Immature natural killer cell (primary cell): ENCODE results near the gene C1orf56. TPM values are rescaled to one million over a fixed set of nuclear protein-coding genes. Genes with fewer than 3 reads are reported as not detected.
A peak's percentile ranks its signal among the peaks of the same experiment; 100 is the strongest.

Source experiments
- DNase-seq, 3 donors: peaks; one replicate each; pipeline ENCODE4 v3.0.0; 2022; ENCODE audit warnings: mixed read lengths in 1 of 3
- H3K27ac Mint-ChIP-seq, 6 donors: one replicate each; pipeline ENCODE4 v1.8.0; 2020; ENCODE audit warnings: mixed read lengths in 6 of 6, mild to moderate bottlenecking in 5 of 6, inconsistent platforms in 4 of 6, moderate library complexity in 3 of 6
- H3K27me3 Mint-ChIP-seq, 3 donors: one replicate each; pipeline ENCODE4 v1.8.0; 2020 to 2021; ENCODE audit warnings: low read depth in 3 of 3, mild to moderate bottlenecking in 3 of 3, mixed read lengths in 3 of 3, moderate library complexity in 3 of 3, inconsistent platforms in 1 of 3
- H3K36me3 Mint-ChIP-seq, 3 donors: one replicate each; pipeline ENCODE4 v1.8.0; 2020; ENCODE audit warnings: mixed read lengths in 3 of 3, inconsistent platforms in 2 of 3, mild to moderate bottlenecking in 2 of 3
- H3K4me1 Mint-ChIP-seq, 2 donors: one replicate each; pipeline ENCODE4 v1.8.0; 2020; ENCODE audit warnings: inconsistent platforms in 2 of 2, mild to moderate bottlenecking in 2 of 2, mixed read lengths in 2 of 2, moderate library complexity in 1 of 2
- H3K4me3 Mint-ChIP-seq, 5 donors: one replicate each; pipeline ENCODE4 v1.8.0; 2020; ENCODE audit warnings: mild to moderate bottlenecking in 5 of 5, mixed read lengths in 5 of 5, inconsistent platforms in 3 of 5, moderate library complexity in 3 of 5
- H3K9me3 Mint-ChIP-seq, 6 donors: one replicate each; pipeline ENCODE4 v1.8.0; 2020; ENCODE audit warnings: mild to moderate bottlenecking in 6 of 6, mixed read lengths in 6 of 6, inconsistent platforms in 4 of 6, moderate library complexity in 3 of 6
- polyA plus RNA-seq, 3 donors: library from polyadenylated mRNA; unstranded; fragments of 300-500 nt; fragmentation: Illumina TruSeq; gene quantifications; one replicate each; pipeline ENCODE4 v1.2.3, GENCODE V29; 2021

The C1orf56 gene, protein sequence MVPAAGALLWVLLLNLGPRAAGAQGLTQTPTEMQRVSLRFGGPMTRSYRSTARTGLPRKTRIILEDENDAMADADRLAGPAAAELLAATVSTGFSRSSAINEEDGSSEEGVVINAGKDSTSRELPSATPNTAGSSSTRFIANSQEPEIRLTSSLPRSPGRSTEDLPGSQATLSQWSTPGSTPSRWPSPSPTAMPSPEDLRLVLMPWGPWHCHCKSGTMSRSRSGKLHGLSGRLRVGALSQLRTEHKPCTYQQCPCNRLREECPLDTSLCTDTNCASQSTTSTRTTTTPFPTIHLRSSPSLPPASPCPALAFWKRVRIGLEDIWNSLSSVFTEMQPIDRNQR
- polyA plus RNA-seq = 1 to 10 TPM; 4.0 to 7.0 (median 4.3) TPM

GRCh38 chr1:151047591-151047924 lies at the start of gene C1orf56:
Gene C1orf56, plus strand, starts transcription at chr1:151047751. Its CDS starts 97 bp downstream, at chr1:151047848.
- Mint-ChIP-seq H3K4me1 (peaks cover 60 to 63% of the 10 kb centered on the region in 2 donors), H3K9me3 (no peaks in the 10 kb centered on the region), H3K4me3 (peak within 1 kb of the TSS; percentile 93 to 97 (median 94)), H3K27me3 (peaks cover 9 to 20% (median 14%) of the 10 kb centered on the region in 3 donors), H3K36me3 (peaks cover 9 to 28% (median 26%) of the 10 kb centered on the region in 3 donors), H3K27ac (peak within 1 kb of the TSS; percentile 88 to 99 (median 94))
- peak; percentile 63 to 71 (median 69) for DNase-seq

DNA sequence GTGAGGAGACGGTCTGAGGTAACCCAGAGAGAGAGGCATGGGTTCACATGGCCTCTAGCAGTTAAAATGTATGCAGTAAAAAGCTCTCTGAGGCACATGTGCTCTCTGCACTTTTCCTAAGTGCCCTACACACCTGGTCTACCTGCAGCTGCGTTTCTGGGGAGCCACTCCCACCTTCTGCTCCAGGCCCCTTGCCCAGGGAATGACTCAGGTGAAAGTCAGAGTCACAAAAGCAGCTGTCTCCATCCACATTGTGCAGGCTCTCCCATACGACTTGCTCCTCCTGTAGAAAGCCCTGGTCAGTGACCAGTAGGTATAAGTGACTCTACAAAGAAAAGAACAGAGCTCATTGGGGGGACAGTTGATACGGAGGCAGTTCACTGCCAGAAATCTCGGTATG lies 49.6 kb upstream of the C1orf56 start:
- Mint-ChIP-seq H3K9me3 (no peaks in the 10 kb centered on the region), H3K27me3 (peaks cover 0 to 3% (median 3%) of the 10 kb centered on the region in 3 donors), H3K27ac (no peak overlapping the region), H3K4me1 (peaks cover 5 to 10% of the 10 kb centered on the region in 2 donors), H3K4me3 (no peak overlapping the region), H3K36me3 (peaks cover 4 to 6% (median 4%) of the 10 kb centered on the region in 3 donors)
- DNase-seq = no peak

DNA sequence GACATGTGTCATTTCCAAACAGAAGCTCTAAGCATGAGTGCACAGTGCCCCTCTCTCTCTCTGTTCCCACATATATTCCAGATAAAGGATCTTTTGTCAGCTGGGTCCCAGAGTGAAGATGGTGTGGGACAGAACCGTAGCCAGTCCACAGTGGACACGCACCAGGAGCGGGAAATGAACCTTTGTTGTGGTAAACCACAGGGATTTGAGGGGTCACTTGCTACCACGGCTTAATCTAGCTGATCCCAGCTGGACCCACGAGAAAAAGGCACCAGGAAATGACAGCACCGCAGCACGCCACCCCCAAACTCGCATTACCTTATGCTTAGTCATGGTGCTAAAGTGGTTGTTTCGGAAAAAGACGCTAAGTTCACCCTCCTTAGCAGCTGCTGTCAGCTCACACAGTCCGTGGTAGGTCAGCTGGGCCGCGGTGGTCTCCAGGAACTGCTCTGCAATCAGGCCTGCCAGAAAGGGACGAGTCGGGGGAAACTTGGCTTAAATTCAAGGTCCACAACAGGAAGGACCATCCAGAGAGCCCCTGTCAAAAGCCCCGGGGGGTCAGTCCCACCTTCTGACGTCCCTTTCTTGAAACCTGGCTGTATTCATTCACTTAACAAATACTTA lies 48.4 kb upstream of the C1orf56 start:
- Mint-ChIP-seq H3K27ac (no peak overlapping the region), H3K4me1 (peaks cover 9 to 17% of the 10 kb centered on the region in 2 donors), H3K4me3 (no peak overlapping the region), H3K27me3 (peaks cover 0 to 3% (median 1%) of the 10 kb centered on the region in 3 donors), H3K36me3 (peaks cover 4 to 6% (median 4%) of the 10 kb centered on the region in 3 donors), H3K9me3 (no peaks in the 10 kb centered on the region)
- no peak for DNase-seq

DNA sequence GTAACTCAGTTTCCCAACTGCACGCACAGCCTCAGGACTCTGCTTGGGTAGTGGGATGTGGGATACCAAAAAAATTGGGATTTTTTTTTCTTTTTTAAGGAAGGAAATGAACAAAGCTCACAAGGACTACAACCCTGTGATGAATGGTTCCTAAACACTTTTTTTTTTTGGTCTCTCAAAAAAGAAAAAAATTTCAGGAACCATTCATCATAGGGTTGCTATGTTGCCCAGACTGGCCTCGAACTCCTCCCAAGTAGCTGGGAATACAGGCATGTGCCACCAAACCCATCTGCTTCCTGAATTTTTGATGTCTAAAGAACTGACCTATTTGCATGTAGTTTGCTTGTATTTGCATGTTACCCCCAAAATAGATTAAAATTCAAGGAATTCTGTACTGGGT lies 47.6 kb upstream of the C1orf56 start:
- Mint-ChIP-seq H3K36me3 (peaks cover 4 to 6% (median 4%) of the 10 kb centered on the region in 3 donors), H3K9me3 (no peaks in the 10 kb centered on the region), H3K27me3 (peaks cover 0 to 3% (median 1%) of the 10 kb centered on the region in 3 donors), H3K27ac (no peak overlapping the region), H3K4me3 (no peak overlapping the region), H3K4me1 (peaks cover 11 to 21% of the 10 kb centered on the region in 2 donors)
- no peak for DNase-seq

- H3K27me3 Mint-ChIP-seq = peaks cover 0 to 3% (median 1%) of the 10 kb centered on the region in 3 donors
- H3K27ac Mint-ChIP-seq = no peak overlapping the region
- peak overlapping the region in 1 of 5 donors; percentile 29 for H3K4me3 Mint-ChIP-seq
- H3K36me3 Mint-ChIP-seq = peaks cover 4 to 6% (median 4%) of the 10 kb centered on the region in 3 donors
- peaks cover 12 to 25% of the 10 kb centered on the region in 2 donors for H3K4me1 Mint-ChIP-seq
- H3K9me3 Mint-ChIP-seq = no peaks in the 10 kb centered on the region
- DNase-seq = no peak
These were observed 47.1 kb upstream of the C1orf56 start for GRCh38 chr1:151000408-151000807.

DNA sequence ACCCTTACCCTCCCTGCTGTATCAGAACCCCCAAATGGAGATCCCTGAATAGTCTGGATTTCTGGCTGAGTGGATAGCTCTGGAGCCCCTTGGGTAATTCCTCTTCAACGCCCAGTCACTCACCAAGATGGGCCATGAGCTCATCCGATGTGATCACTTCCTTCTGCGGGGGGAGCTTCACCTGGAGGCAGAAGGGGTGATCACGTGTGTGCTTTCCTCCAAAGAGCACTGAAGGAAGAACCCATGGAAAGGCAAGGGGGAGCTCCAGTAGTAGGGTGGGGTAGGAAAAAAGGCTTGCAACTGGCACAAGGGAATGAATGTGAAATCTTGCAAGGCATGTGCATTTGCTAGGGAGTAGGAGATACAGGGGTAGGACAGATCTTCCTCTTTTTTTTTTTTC lies 45.9 kb upstream of the C1orf56 start:
- no peak overlapping the region for H3K27ac Mint-ChIP-seq
- peaks cover 24 to 31% of the 10 kb centered on the region in 2 donors for H3K4me1 Mint-ChIP-seq
- H3K27me3 Mint-ChIP-seq = peaks cover 3 to 9% (median 5%) of the 10 kb centered on the region in 3 donors
- no peak overlapping the region for H3K4me3 Mint-ChIP-seq
- no peaks in the 10 kb centered on the region for H3K9me3 Mint-ChIP-seq
- DNase-seq = no peak
- H3K36me3 Mint-ChIP-seq = peaks cover 4 to 6% (median 4%) of the 10 kb centered on the region in 3 donors

- DNase-seq = no peak
- Mint-ChIP-seq H3K9me3 (no peaks in the 10 kb centered on the region), H3K4me3 (no peak overlapping the region), H3K36me3 (peaks cover 4 to 6% (median 4%) of the 10 kb centered on the region in 3 donors), H3K27ac (no peak overlapping the region), H3K4me1 (peaks cover 29 to 35% of the 10 kb centered on the region in 2 donors), H3K27me3 (peaks cover 3 to 9% (median 5%) of the 10 kb centered on the region in 3 donors)
These were observed 45.5 kb upstream of the C1orf56 start for GRCh38 chr1:151002051-151002450.

GRCh38 chr1:151002611-151003010 lies 44.9 kb upstream of the C1orf56 start:
- peaks cover 4 to 6% (median 4%) of the 10 kb centered on the region in 3 donors for H3K36me3 Mint-ChIP-seq
- no peak for DNase-seq
- H3K4me1 Mint-ChIP-seq = peaks cover 34 to 41% of the 10 kb centered on the region in 2 donors
- peaks cover 3 to 9% (median 5%) of the 10 kb centered on the region in 3 donors for H3K27me3 Mint-ChIP-seq
- H3K9me3 Mint-ChIP-seq = no peaks in the 10 kb centered on the region
- H3K27ac Mint-ChIP-seq = no peak overlapping the region
- H3K4me3 Mint-ChIP-seq = peak overlapping the region in 1 of 5 donors; percentile 56

DNA sequence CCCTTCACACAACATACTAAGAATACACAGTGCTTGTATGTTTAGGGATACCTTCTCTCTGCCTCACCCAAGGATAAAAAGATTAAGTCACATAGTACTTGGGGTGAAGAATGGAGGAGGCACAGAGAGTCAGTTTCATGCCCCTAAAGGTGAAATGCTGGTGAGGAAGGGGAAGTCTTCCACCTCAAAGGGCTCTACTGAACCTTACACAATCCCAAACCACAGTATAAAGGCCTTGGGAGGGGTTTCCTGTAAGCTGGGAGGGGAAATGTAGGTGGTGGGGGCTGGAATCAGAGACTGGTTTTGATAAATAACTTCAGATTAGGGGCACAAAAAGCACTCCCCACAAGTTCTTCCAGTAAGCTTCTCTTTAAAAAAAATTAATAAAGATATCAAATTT lies 44.4 kb upstream of the C1orf56 start:
- peaks cover 40 to 46% of the 10 kb centered on the region in 2 donors for H3K4me1 Mint-ChIP-seq
- no peak for DNase-seq

GRCh38 chr1:151005729-151006319 lies 41.7 kb upstream of the C1orf56 start:
- H3K4me1 Mint-ChIP-seq = peaks cover 62 to 69% of the 10 kb centered on the region in 2 donors
- no peak for DNase-seq
- H3K9me3 Mint-ChIP-seq = no peaks in the 10 kb centered on the region
- peaks cover 11 to 12% (median 12%) of the 10 kb centered on the region in 3 donors for H3K27me3 Mint-ChIP-seq
- H3K36me3 Mint-ChIP-seq = peaks cover 0 to 6% (median 4%) of the 10 kb centered on the region in 3 donors
- peak overlapping the region; percentile 94 to 96 (median 95) for H3K4me3 Mint-ChIP-seq
- H3K27ac Mint-ChIP-seq = peak overlapping the region; percentile 95 to 100 (median 98)

More for the DNA sequence above, 44.4 kb upstream of the C1orf56 start:
- peaks cover 4 to 6% (median 4%) of the 10 kb centered on the region in 3 donors for H3K36me3 Mint-ChIP-seq
- peaks cover 8 to 15% (median 10%) of the 10 kb centered on the region in 3 donors for H3K27me3 Mint-ChIP-seq
- H3K27ac Mint-ChIP-seq = peak overlapping the region in 1 of 6 donors; percentile 8
- H3K4me3 Mint-ChIP-seq = no peak overlapping the region
- no peaks in the 10 kb centered on the region for H3K9me3 Mint-ChIP-seq

DNA sequence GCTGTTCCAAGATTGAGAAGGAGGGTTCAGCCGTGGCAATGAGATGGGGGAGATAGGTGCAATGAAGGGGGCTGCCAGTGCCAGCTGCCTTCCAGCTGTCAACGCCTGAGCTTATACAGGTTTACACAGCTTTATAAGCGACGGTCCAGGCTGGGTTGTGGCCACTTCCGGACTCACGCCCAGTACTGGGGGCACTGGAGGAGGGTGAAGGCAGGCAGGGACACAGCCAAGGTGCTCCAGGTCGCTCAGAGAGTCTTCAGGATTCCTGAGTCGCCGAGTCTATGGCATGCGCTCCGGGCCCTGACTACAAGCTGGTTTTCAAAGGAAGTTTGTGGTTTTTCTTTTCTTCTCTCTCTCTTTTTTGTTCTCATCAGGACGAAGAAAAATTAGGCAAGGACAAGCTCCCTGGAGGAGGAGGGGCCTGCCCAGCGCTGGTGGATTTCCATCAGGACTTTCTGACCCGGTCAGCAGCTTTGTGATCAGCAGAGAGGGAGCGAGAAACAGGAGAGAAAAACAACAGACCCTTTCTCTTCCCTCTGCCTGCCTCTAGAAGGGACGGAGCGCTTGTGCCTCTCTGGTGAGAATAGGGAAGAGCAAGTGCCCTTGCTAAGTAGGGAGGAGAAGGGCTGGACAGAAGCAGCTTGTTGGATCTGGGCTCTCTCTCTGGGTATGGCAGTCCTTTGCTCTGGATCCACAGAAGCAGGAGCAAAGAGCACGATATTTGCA lies 41.1 kb upstream of the C1orf56 start, which contains the start of gene MINDY1:
Gene MINDY1 (minus strand): TSS at position 576 of the 726 bp plus-strand sequence. CDS start 4,285 bp downstream, outside the sequence.
- Mint-ChIP-seq H3K27ac (peak within 1 kb of the TSS; percentile 95 to 100 (median 98)), H3K4me1 (peaks cover 68 to 76% of the 10 kb centered on the region in 2 donors), H3K4me3 (peak within 1 kb of the TSS; percentile 94 to 96 (median 95)), H3K27me3 (peaks cover 11 to 12% (median 12%) of the 10 kb centered on the region in 3 donors), H3K9me3 (no peaks in the 10 kb centered on the region), H3K36me3 (peaks cover 0 to 10% (median 4%) of the 10 kb centered on the region in 3 donors)
- peak; percentile 35 to 43 (median 39) for DNase-seq

- Mint-ChIP-seq H3K27ac (peak overlapping the region; percentile 95 to 100 (median 98)), H3K9me3 (no peaks in the 10 kb centered on the region), H3K4me1 (peaks cover 70 to 84% of the 10 kb centered on the region in 2 donors), H3K4me3 (peak overlapping the region; percentile 94 to 96 (median 95)), H3K36me3 (peaks cover 4 to 5% (median 4%) of the 10 kb centered on the region in 3 donors), H3K27me3 (peaks cover 11 to 14% (median 12%) of the 10 kb centered on the region in 3 donors)
- no peak for DNase-seq
These were observed 39.7 kb upstream of the C1orf56 start for GRCh38 chr1:151007853-151008243.
